OCI-LY1 (cell line): ENCODE results near the gene HORMAD2.

Experiments
- H2AFZ ChIP-seq: fragments of 200-600 bp; sonication (generic), shearing (Covaris generic); 2 replicates; pipeline ENCODE4 v1.6.0; 2014; ENCODE audit warnings: antibody characterized with exemption, mild to moderate bottlenecking, low read length
- H3F3A ChIP-seq: fragments of 200-600 bp; sonication (generic), shearing (Covaris generic); 2 replicates; pipeline ENCODE4 v1.6.0; 2014; ENCODE audit warnings: mild to moderate bottlenecking, antibody characterized with exemption, low read length, moderate library complexity; ENCODE audit not compliant: insufficient read depth
- H3K27ac ChIP-seq: fragments of 200-600 bp; sonication (generic); 2 replicates; pipeline ENCODE4 v1.5.1; 2014; ENCODE audit warnings: low read length, mixed run types, mild to moderate bottlenecking, low read depth; ENCODE audit not compliant: poor library complexity, severe bottlenecking
- H3K27me3 ChIP-seq: fragments of 200-600 bp; sonication (generic); 2 replicates; pipeline ENCODE4 v1.6.0; 2014; ENCODE audit warnings: antibody characterized with exemption, mild to moderate bottlenecking, low read length, moderate library complexity; ENCODE audit not compliant: insufficient read depth
- H3K36me3 ChIP-seq: fragments of 200-600 bp; sonication (generic); 2 replicates; pipeline ENCODE4 v1.6.1; 2014; ENCODE audit warnings: mild to moderate bottlenecking, antibody characterized with exemption, low read length, moderate library complexity, mixed read lengths; ENCODE audit not compliant: insufficient read depth
- H3K4me1 ChIP-seq: fragments of 200-600 bp; sonication (generic); 2 replicates; pipeline ENCODE4 v1.5.1; 2014; ENCODE audit warnings: mild to moderate bottlenecking, low read length, moderate library complexity; ENCODE audit not compliant: insufficient read depth, severe bottlenecking
- H3K4me2 ChIP-seq: fragments of 200-600 bp; sonication (generic), shearing (Covaris generic); 2 replicates; pipeline ENCODE4 v1.6.1; 2014; ENCODE audit warnings: low read length
- H3K4me3 ChIP-seq: fragments of 200-600 bp; sonication (generic); 2 replicates; pipeline ENCODE4 v1.5.1; 2014; ENCODE audit warnings: low read length, low read depth, mild to moderate bottlenecking, mixed read lengths; ENCODE audit not compliant: poor library complexity, severe bottlenecking
- H3K79me2 ChIP-seq: fragments of 200-600 bp; shearing (Covaris generic); 2 replicates; pipeline ENCODE4 v1.6.1; 2016; ENCODE audit warnings: mixed run types, low read length, mixed read lengths; ENCODE audit not compliant: insufficient read depth
- H3K9ac ChIP-seq: fragments of 200-600 bp; sonication (generic), shearing (Covaris generic); 2 replicates; pipeline ENCODE4 v1.6.1; 2014; ENCODE audit warnings: mild to moderate bottlenecking, low read length, mixed read lengths
- H3K9me2 ChIP-seq: fragments of 200-600 bp; sonication (generic), shearing (Covaris generic); 2 replicates; pipeline ENCODE4 v1.6.1; 2014; ENCODE audit warnings: low read depth, mild to moderate bottlenecking, low read length, mixed read lengths
- H3K9me3 ChIP-seq: fragments of 200-600 bp; shearing (Covaris generic); 2 replicates; pipeline ENCODE4 v1.6.1; 2014; ENCODE audit warnings: low read length, mixed read lengths
- H4K20me1 ChIP-seq: fragments of 200-600 bp; sonication (generic), shearing (Covaris generic); 2 replicates; pipeline ENCODE4 v1.6.0; 2016; ENCODE audit warnings: mild to moderate bottlenecking, low read length; ENCODE audit not compliant: insufficient read depth
- EZH2 ChIP-seq: fragments of 200-600 bp; sonication (generic), shearing (Covaris generic); IDR thresholded peaks from 2 replicates; pipeline ENCODE4 v1.8.0; 2017; ENCODE audit warnings: borderline replicate concordance, mixed run types, mild to moderate bottlenecking, antibody characterized with exemption, low read length, moderate library complexity, mixed read lengths
- TF ChIP-seq, protein P1 (sequence below): fragments of 200-600 bp; sonication (generic), shearing (Covaris generic); IDR thresholded peaks from 2 replicates; pipeline ENCODE4 v1.5.1; 2017; ENCODE audit warnings: mild to moderate bottlenecking, antibody characterized with exemption, low read length, moderate library complexity, mixed read lengths

Gene HORMAD2

DNA sequence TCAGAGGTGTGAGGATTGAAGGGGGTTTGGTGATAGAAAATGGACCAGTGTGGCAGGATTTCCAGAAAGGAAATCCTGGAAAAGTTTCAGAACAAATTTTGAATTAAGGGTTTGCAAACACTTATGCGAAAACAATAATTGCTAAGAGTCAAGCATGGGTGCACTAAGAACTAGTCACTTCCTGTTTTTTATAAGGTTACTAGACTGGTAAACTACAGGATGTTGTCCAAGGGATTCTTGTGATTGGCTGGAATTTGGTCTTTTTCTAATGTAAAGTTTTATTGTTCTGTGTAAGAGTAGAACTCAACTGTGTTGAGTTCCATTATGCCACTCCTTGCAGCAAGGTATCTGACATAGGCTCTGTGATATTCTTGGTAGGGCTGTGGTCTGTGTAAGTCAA, 112.2 kb downstream of the HORMAD2 start:
- no peaks in the 10 kb centered on the region for H3F3A ChIP-seq
- no peaks in the 10 kb centered on the region for H3K79me2 ChIP-seq
- no peak overlapping the region for H3K4me2 ChIP-seq
- no peaks in the 10 kb centered on the region for H3K27me3 ChIP-seq
- H3K4me3 ChIP-seq = no peak overlapping the region
- H3K9ac ChIP-seq = no peak overlapping the region
- H2AFZ ChIP-seq = no peak overlapping the region
- no peak overlapping the region for H3K27ac ChIP-seq
- H4K20me1 ChIP-seq = no peaks in the 10 kb centered on the region
- no peaks in the 10 kb centered on the region for H3K9me2 ChIP-seq
- TF ChIP-seq, protein P1, sequence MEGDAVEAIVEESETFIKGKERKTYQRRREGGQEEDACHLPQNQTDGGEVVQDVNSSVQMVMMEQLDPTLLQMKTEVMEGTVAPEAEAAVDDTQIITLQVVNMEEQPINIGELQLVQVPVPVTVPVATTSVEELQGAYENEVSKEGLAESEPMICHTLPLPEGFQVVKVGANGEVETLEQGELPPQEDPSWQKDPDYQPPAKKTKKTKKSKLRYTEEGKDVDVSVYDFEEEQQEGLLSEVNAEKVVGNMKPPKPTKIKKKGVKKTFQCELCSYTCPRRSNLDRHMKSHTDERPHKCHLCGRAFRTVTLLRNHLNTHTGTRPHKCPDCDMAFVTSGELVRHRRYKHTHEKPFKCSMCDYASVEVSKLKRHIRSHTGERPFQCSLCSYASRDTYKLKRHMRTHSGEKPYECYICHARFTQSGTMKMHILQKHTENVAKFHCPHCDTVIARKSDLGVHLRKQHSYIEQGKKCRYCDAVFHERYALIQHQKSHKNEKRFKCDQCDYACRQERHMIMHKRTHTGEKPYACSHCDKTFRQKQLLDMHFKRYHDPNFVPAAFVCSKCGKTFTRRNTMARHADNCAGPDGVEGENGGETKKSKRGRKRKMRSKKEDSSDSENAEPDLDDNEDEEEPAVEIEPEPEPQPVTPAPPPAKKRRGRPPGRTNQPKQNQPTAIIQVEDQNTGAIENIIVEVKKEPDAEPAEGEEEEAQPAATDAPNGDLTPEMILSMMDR = no peak
- no peak for TF ChIP-seq EZH2
- no peaks in the 10 kb centered on the region for H3K4me1 ChIP-seq
- no peaks in the 10 kb centered on the region for H3K36me3 ChIP-seq
- no peaks in the 10 kb centered on the region for H3K9me3 ChIP-seq

DNA sequence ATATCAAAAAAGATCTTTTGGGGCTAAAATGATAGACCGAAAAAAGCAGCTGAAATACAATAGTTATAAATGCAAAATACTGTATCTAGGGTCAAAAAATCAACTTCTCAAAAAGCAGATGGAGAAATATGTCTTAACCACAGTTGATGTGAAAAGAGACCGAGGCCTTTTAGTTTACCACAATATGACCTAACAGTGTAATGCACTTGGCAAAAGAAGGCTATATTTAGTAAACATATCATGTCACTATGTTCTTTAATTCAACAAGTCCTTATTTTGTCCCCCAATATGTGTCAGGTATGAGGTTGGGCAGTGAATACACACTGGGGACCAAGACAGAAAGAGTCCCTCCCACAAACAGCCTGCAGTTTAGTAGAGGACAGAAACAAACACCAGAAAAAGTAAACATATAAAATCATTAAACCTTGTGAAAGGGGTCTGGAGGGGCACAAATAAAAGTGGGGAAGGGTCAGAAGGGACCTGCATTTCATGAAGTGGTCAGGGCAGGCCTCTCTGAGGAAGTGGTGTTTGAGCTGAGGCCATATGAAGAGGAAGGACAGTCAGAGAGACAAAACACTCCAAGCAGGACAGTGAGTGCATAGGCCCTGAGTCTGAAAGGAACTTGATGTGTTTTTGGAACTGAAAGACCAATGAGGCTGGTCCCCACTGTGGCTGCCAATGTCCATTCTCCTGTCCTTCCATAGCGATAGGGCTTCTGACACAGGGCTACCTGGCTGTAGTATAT, 112.9 kb downstream of the HORMAD2 start:
- Histone ChIP-seq H3K9ac (no peak overlapping the region), H3K27me3 (no peaks in the 10 kb centered on the region), H2AFZ (no peak overlapping the region), H3F3A (no peaks in the 10 kb centered on the region), H3K9me2 (no peaks in the 10 kb centered on the region), H4K20me1 (no peaks in the 10 kb centered on the region), H3K4me1 (no peaks in the 10 kb centered on the region), H3K79me2 (no peaks in the 10 kb centered on the region), H3K36me3 (no peaks in the 10 kb centered on the region), H3K4me3 (no peak overlapping the region), H3K9me3 (no peaks in the 10 kb centered on the region), H3K27ac (no peak overlapping the region), H3K4me2 (no peak overlapping the region)
- TF ChIP-seq, protein P1 = no peak
- TF ChIP-seq EZH2 = no peak

DNA sequence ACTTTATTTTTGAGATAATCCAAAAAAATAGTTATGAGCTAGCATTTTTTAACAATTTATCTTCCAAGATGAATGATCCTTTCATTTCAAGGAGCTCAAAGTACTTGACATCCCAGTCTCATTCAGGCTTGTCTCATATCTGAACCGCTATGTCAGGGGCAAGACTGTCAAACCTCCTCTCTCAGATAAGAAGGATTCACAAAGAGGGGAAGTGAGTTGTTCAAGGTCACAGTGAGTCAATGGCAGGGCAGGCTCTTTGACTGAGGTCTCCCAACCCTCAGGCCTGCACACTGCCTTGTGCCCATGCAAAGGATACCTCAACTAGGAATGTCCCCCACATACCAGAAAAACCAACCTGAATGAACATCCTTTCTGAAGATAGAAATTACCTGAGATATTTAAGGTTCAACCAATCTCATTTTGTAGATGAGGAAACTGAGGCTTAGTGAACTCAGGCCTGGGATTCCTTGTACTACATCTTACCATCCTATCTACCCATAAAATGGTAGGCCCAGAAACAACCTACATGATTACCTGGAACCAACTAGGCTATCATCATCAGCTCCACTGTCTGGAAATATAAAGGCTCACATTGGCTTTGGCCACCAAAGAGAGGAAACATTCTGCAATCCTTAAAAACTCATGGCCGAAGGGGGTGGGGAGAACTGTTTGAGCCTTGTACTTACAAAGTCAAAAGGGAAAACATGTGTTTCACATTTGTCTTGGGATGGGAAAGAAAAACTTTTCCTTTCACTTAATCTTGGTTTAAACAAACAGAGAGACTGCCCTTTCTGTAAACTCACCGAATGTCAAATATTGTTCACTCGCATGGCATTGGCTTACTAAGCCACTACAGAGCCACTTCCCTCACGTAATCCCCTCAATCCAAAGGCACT, 115.2 kb downstream of the HORMAD2 start:
- H3K79me2 ChIP-seq = no peaks in the 10 kb centered on the region
- H2AFZ ChIP-seq = no peak overlapping the region
- no peak overlapping the region for H3K9ac ChIP-seq
- no peaks in the 10 kb centered on the region for H3K9me3 ChIP-seq
- H3K9me2 ChIP-seq = no peaks in the 10 kb centered on the region
- H3K27ac ChIP-seq = no peak overlapping the region
- no peaks in the 10 kb centered on the region for H3K27me3 ChIP-seq
- H3F3A ChIP-seq = no peaks in the 10 kb centered on the region
- no peak overlapping the region for H3K4me3 ChIP-seq
- H3K4me1 ChIP-seq = no peaks in the 10 kb centered on the region
- no peak overlapping the region for H3K4me2 ChIP-seq
- no peaks in the 10 kb centered on the region for H3K36me3 ChIP-seq
- TF ChIP-seq EZH2 = no peak
- TF ChIP-seq, protein P1 = no peak
- no peaks in the 10 kb centered on the region for H4K20me1 ChIP-seq
